Type B pancreatic cell (in vitro differentiated cells): ENCODE results near the gene SH3RF3. TPM values are rescaled to one million over a fixed set of nuclear protein-coding genes. Genes with fewer than 3 reads are reported as not detected.

ENCODE experiments used
- DNase-seq: peaks from one replicate; pipeline ENCODE4 v3.0.0; 2021; ENCODE audit warnings: mixed read lengths; ENCODE audit not compliant: unreplicated experiment; ENCODE audit errors: extremely low spot score
- H3K27ac Mint-ChIP-seq: 2 replicates; pipeline ENCODE4 v1.8.0; 2021; ENCODE audit warnings: mild to moderate bottlenecking, mixed read lengths
- H3K27me3 Mint-ChIP-seq: 2 replicates; pipeline ENCODE4 v1.8.0; 2021; ENCODE audit warnings: mixed read lengths
- H3K36me3 Mint-ChIP-seq: 2 replicates; pipeline ENCODE4 v1.8.0; 2021; ENCODE audit warnings: mixed read lengths
- H3K4me1 Mint-ChIP-seq: one replicate; pipeline ENCODE4 v1.8.0; 2021; ENCODE audit warnings: mixed read lengths; ENCODE audit not compliant: unreplicated experiment
- H3K4me3 Mint-ChIP-seq: 2 replicates; pipeline ENCODE4 v1.8.0; 2021; ENCODE audit warnings: mild to moderate bottlenecking, mixed read lengths
- H3K9me3 Mint-ChIP-seq: 2 replicates; pipeline ENCODE4 v1.8.0; 2021; ENCODE audit warnings: mixed read lengths
- total RNA-seq: library from RNA; stranded (reverse); gene quantifications from 2 replicates; pipeline ENCODE4 v1.2.1, GENCODE V29; 2021; ENCODE audit warnings: low replicate concordance
- TF ChIP-seq, protein P1 (sequence below): fragments of 200-600 bp; sonication (generic); conservative IDR thresholded peaks from 2 replicates; pipeline ENCODE4 v1.5.0; 2021; ENCODE audit warnings: antibody characterized with exemption, mild to moderate bottlenecking

SH3RF3 gene
- total RNA-seq, 1 donor from 2014 or later, result 13.9 TPM

DNA sequence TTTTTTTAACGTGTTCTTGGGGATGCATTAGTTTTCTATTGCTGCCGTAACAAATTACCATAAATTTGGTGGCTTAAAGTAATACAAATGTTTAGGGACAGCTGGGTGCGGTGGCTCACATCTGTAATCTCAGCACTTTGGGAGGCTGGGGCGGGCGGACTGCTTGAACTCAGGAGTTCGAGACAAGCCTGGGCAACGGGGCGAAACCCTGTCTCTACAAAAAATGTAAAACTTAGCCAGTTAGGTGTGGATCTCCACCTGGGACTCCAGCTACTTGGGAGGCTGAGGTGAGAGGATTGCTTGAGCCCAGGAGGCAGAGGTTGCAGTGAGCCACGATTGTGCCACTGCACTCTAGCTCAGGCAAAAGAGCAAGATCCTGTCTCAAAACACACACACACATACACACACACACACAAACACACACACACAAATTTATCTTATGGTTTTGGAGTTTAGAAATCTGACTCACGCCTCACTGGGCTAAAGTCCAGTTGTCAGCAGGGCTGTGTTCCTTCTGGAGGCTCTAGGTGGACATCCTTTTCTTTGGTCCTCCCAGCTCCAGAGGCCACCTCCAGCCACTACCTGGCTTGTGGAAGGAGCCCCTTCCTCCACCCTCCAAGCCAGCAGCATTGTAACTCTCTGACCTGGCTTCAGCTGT, 408.7 kb downstream of the SH3RF3 start:
- TF ChIP-seq, protein P1, sequence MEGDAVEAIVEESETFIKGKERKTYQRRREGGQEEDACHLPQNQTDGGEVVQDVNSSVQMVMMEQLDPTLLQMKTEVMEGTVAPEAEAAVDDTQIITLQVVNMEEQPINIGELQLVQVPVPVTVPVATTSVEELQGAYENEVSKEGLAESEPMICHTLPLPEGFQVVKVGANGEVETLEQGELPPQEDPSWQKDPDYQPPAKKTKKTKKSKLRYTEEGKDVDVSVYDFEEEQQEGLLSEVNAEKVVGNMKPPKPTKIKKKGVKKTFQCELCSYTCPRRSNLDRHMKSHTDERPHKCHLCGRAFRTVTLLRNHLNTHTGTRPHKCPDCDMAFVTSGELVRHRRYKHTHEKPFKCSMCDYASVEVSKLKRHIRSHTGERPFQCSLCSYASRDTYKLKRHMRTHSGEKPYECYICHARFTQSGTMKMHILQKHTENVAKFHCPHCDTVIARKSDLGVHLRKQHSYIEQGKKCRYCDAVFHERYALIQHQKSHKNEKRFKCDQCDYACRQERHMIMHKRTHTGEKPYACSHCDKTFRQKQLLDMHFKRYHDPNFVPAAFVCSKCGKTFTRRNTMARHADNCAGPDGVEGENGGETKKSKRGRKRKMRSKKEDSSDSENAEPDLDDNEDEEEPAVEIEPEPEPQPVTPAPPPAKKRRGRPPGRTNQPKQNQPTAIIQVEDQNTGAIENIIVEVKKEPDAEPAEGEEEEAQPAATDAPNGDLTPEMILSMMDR, result no peak
- Mint-ChIP-seq H3K27me3 (peaks cover 5% of the 10 kb centered on the region), H3K9me3 (peaks cover 14% of the 10 kb centered on the region), H3K27ac (no peak overlapping the region), H3K4me1 (peaks cover 28% of the 10 kb centered on the region), H3K36me3 (no peaks in the 10 kb centered on the region), H3K4me3 (no peak overlapping the region)
- DNase-seq, result no peak

DNA sequence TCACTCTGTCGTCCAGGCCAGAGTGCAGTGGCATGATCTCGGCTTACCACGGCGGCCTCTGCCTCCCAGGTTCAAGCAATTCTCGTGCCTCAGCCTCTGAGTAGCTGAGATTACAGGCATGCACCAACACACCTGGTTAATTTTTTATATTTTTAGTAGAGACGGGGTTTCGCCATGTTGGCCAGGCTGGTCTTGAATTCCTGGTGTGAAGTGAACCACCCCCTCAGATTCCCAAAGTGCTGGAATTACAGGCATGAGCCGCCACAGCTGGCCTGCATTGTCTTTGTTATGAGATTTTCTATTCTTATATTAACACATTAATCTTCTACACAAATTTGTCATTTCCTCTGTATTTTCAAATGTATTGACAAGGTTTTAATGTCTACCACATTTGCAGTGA, 409.5 kb downstream of the SH3RF3 start:
- Mint-ChIP-seq H3K9me3 (peaks cover 14% of the 10 kb centered on the region), H3K27ac (no peak overlapping the region), H3K4me3 (no peak overlapping the region), H3K36me3 (no peaks in the 10 kb centered on the region), H3K4me1 (peaks cover 19% of the 10 kb centered on the region), H3K27me3 (peaks cover 3% of the 10 kb centered on the region)
- no peak for DNase-seq
- TF ChIP-seq, protein P1, result no peak

DNA sequence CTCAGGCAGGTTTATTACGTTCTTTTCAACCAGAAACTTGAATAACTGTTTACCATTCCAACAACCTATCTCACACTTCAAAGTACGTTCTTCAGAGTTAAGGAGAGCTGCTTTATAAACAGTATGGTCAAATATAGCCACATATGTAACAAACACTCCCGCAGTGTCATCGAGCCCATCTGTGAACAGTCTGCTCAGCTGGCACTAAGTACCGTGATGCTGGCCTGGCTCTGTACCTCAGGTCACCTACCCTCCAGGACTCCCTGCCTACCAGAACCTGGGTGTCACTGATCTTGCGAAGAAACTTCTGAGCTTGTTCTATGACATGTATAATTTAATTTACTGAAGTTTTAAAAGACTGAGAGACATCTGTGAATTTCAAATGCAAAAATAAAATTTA, 413.4 kb downstream of the SH3RF3 start:
- Mint-ChIP-seq H3K9me3 (no peaks in the 10 kb centered on the region), H3K36me3 (peaks cover 4% of the 10 kb centered on the region), H3K4me3 (no peak overlapping the region), H3K27me3 (no peaks in the 10 kb centered on the region), H3K4me1 (peaks cover 6% of the 10 kb centered on the region), H3K27ac (no peak overlapping the region)
- TF ChIP-seq, protein P1, result no peak
- DNase-seq, result no peak

DNA sequence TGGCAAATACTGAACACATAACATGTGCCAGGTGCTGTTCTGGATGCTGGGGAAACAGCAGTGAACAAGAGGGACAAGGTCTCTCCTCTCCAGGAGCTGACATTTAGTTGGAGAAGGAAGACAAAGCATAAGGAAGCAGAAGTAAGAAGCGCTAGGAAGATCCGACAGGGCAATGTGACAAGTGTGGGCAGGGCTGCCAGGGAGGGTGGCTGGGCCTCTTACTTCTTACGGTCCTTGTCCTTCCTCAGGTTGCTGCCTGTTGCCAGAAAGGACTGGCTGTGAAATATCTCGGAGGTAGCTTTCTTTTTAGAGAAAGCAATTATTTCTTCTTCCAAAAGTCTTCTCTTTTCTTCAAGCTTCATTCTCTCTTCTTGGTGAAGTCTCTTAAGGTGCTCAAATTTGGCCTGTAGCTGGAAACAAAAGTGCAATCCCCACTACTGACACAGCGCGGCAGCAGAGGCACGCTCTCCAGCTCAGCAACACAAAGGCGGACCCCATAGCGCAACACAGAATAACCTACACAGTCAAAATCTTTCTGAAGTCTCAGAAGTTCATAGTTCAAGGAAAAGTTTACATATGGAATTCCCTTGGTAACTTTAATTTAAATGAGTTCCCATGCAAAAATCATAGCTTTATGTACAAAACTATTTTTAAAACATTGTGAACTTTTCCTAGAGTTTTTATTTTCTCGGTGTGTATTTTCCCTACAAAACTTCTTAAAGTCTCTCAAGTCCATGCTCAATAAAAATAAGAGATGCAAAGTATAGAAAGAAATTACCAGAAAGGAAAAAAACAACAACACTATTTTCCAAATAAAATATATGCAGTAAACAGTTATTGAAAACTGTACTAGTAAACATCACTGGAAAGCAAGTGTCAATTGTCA, 417.1 kb downstream of the SH3RF3 start:
- no peaks in the 10 kb centered on the region for H3K27me3 Mint-ChIP-seq
- TF ChIP-seq, protein P1, result peak; percentile 95

DNA sequence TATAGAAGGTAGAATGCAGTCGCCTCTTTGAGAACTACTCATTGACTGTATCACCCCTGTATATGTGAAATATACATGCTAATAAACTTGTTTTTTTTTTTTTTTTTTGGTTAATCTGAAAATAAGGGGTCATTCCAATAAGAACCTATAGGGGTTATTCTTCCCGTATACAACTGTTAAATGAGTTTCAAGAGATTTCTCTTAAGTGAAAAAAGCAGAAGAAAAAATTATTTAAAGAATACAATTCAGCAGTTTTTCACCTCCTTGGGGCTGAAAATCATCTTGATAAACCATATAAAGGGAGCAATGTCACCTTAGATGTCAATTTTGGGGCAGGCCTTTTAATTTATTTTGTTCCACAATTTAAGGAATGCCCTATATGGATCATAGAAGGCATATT, 418.3 kb downstream of the SH3RF3 start:
- TF ChIP-seq, protein P1, result peak; percentile 61
- Mint-ChIP-seq H3K36me3 (peaks cover 23% of the 10 kb centered on the region), H3K4me1 (peaks cover 6% of the 10 kb centered on the region), H3K27ac (no peak overlapping the region), H3K27me3 (no peaks in the 10 kb centered on the region), H3K4me3 (no peak overlapping the region), H3K9me3 (no peaks in the 10 kb centered on the region)
- DNase-seq, result no peak

More for the DNA sequence above, 417.1 kb downstream of the SH3RF3 start:
- DNase-seq, result no peak
- H3K36me3 Mint-ChIP-seq, result peaks cover 15% of the 10 kb centered on the region
- H3K4me3 Mint-ChIP-seq, result no peak overlapping the region
- H3K27ac Mint-ChIP-seq, result no peak overlapping the region
- peaks cover 6% of the 10 kb centered on the region for H3K4me1 Mint-ChIP-seq
- no peaks in the 10 kb centered on the region for H3K9me3 Mint-ChIP-seq
